Trophoblast cell (in vitro differentiated cells and primary cell): ENCODE data around the gene LGALS3.
A peak's percentile ranks its signal among the peaks of the same experiment; 100 is the strongest.

ENCODE experiments used
- DNase-seq, 2 donors: peaks; one replicate each; pipeline ENCODE4 v3.0.0-alpha.2; 2016
- H2AFZ ChIP-seq: 2 replicates; pipeline ENCODE4 v1.6.1; 2013; ENCODE audit warnings: low read length, moderate library complexity, mild to moderate bottlenecking; ENCODE audit not compliant: insufficient read depth, poor library complexity
- H2AK5ac ChIP-seq: 2 replicates; pipeline ENCODE4 v1.6.1; 2013; ENCODE audit warnings: mild to moderate bottlenecking, low read length
- H2BK120ac ChIP-seq: 2 replicates; pipeline ENCODE4 v1.6.1; 2013; ENCODE audit warnings: low read length, mild to moderate bottlenecking, moderate library complexity; ENCODE audit not compliant: insufficient read depth, poor library complexity
- H2BK12ac ChIP-seq: 2 replicates; pipeline ENCODE4 v1.6.1; 2013; ENCODE audit warnings: mild to moderate bottlenecking, low read length, moderate library complexity
- H2BK5ac ChIP-seq: 2 replicates; pipeline ENCODE4 v1.6.1; 2013; ENCODE audit warnings: low read length, low read depth, moderate library complexity, mild to moderate bottlenecking; ENCODE audit not compliant: poor library complexity
- H3K14ac ChIP-seq: 2 replicates; pipeline ENCODE4 v1.6.1; 2013; ENCODE audit warnings: mild to moderate bottlenecking, low read length
- H3K18ac ChIP-seq: 2 replicates; pipeline ENCODE4 v1.6.1; 2013; ENCODE audit warnings: mild to moderate bottlenecking, low read length
- H3K23ac ChIP-seq: 2 replicates; pipeline ENCODE4 v1.6.1; 2013; ENCODE audit warnings: low read length
- H3K27ac ChIP-seq: 2 replicates; pipeline ENCODE4 v1.5.1; 2013; ENCODE audit warnings: low read depth, mild to moderate bottlenecking, inconsistent platforms, low read length, moderate library complexity
- H3K27me3 ChIP-seq: 2 replicates; pipeline ENCODE4 v1.6.1; 2013; ENCODE audit warnings: inconsistent platforms, mild to moderate bottlenecking, low read length, moderate library complexity; ENCODE audit not compliant: insufficient read depth
- H3K36me3 ChIP-seq, 2 experiments: 1 replicate in 1 of 2; 2 replicates in 1 of 2; pipeline ENCODE4 v1.6.1; 2013; ENCODE audit warnings: low read length in 2 of 2, mild to moderate bottlenecking in 2 of 2, moderate library complexity in 1 of 2; ENCODE audit not compliant: insufficient read depth in 2 of 2, control insufficient read depth in 1 of 2
- H3K4ac ChIP-seq: 2 replicates; pipeline ENCODE4 v1.6.1; 2013; ENCODE audit warnings: low read depth, mild to moderate bottlenecking, low read length, moderate library complexity
- H3K4me1 ChIP-seq, 2 experiments: 1 replicate in 1 of 2; 2 replicates in 1 of 2; pipeline ENCODE4 v1.6.1; 2013; ENCODE audit warnings: low read length in 2 of 2, mild to moderate bottlenecking in 2 of 2, moderate library complexity in 1 of 2; ENCODE audit not compliant: insufficient read depth in 2 of 2, control insufficient read depth in 1 of 2
- H3K4me2 ChIP-seq: 2 replicates; pipeline ENCODE4 v1.6.1; 2013; ENCODE audit warnings: inconsistent platforms, mild to moderate bottlenecking, low read length, moderate library complexity
- H3K4me3 ChIP-seq: 2 replicates; pipeline ENCODE4 v1.5.1; 2013; ENCODE audit warnings: mild to moderate bottlenecking, low read depth, low read length, inconsistent platforms
- H3K79me1 ChIP-seq: one replicate; pipeline ENCODE4 v1.6.1; 2013; ENCODE audit warnings: low read length
- H3K79me2 ChIP-seq: 2 replicates; pipeline ENCODE4 v1.6.1; 2013; ENCODE audit warnings: low read length, mild to moderate bottlenecking; ENCODE audit not compliant: control insufficient read depth, insufficient read depth, poor library complexity
- H3K9ac ChIP-seq: 2 replicates; pipeline ENCODE4 v1.6.1; 2013; ENCODE audit warnings: mild to moderate bottlenecking, low read length
- H3K9me3 ChIP-seq: 2 replicates; pipeline ENCODE4 v1.6.1; 2013; ENCODE audit warnings: low read depth, mild to moderate bottlenecking, control low read depth, inconsistent platforms, low read length; ENCODE audit not compliant: insufficient read depth
- H4K12ac ChIP-seq: 2 replicates; pipeline ENCODE4 v1.6.1; 2013; ENCODE audit warnings: low read depth, mild to moderate bottlenecking, low read length, moderate library complexity
- H4K8ac ChIP-seq: 2 replicates; pipeline ENCODE4 v1.6.1; 2013; ENCODE audit warnings: low read depth, mild to moderate bottlenecking, low read length, moderate library complexity
- H4K91ac ChIP-seq: one replicate; pipeline ENCODE4 v1.6.1; 2013; ENCODE audit warnings: low read depth, mild to moderate bottlenecking, low read length, moderate library complexity
- WGBS: extraction: QIAGEN DNeasy Blood & Tissue Kit; methylation state at CpG from one replicate; pipeline ENCODE4 v1.1.7; 2013; ENCODE audit warnings: missing lambda C conversion rate; ENCODE audit not compliant: insufficient read length, insufficient coverage; ENCODE audit errors: extremely low coverage; 5-methylcytosine and 5-hydroxymethylcytosine counted together

LGALS3 gene

GRCh38 chr14:55118761-55119160 lies 10.3 kb upstream of the LGALS3 start:
- H3K27ac ChIP-seq, result no peak overlapping the region
- no peak overlapping the region for H3K9ac ChIP-seq
- no peak overlapping the region for H3K23ac ChIP-seq
- peaks cover 25 to 34% of the 10 kb centered on the region in 2 experiments for H3K4me1 ChIP-seq
- no peak overlapping the region for H3K4me3 ChIP-seq
- H2BK12ac ChIP-seq, result no peak overlapping the region
- WGBS, result no CpG with 5 or more reads among the region's 3 CpGs
- no peak overlapping the region for H3K18ac ChIP-seq
- no peak overlapping the region for H3K4ac ChIP-seq
- no peak overlapping the region for H3K4me2 ChIP-seq
- H4K8ac ChIP-seq, result no peak overlapping the region
- no peak overlapping the region for H2BK120ac ChIP-seq
- H4K91ac ChIP-seq, result peak overlapping the region; percentile 60
- peaks cover 18% of the 10 kb centered on the region for H3K79me1 ChIP-seq
- H3K14ac ChIP-seq, result no peak overlapping the region
- H3K27me3 ChIP-seq, result no peaks in the 10 kb centered on the region
- no peaks in the 10 kb centered on the region for H3K9me3 ChIP-seq
- peak overlapping the region; percentile 27 for H2AFZ ChIP-seq
- H2BK5ac ChIP-seq, result no peak overlapping the region
- H3K79me2 ChIP-seq, result peaks cover 3% of the 10 kb centered on the region
- no peak for DNase-seq
- H2AK5ac ChIP-seq, result no peak overlapping the region
- H3K36me3 ChIP-seq, result no peaks in the 10 kb centered on the region
- no peak overlapping the region for H4K12ac ChIP-seq

GRCh38 chr14:55120571-55121495 lies 8.2 kb upstream of the LGALS3 start:
- peak overlapping the region; percentile 65 for H3K4ac ChIP-seq
- no peak overlapping the region for H2AK5ac ChIP-seq
- no peak overlapping the region for H3K4me2 ChIP-seq
- peaks cover 22% of the 10 kb centered on the region for H3K79me1 ChIP-seq
- H3K18ac ChIP-seq, result peak overlapping the region; percentile 33
- peak overlapping the region; percentile 59 for H3K14ac ChIP-seq
- H3K9me3 ChIP-seq, result no peaks in the 10 kb centered on the region
- H3K23ac ChIP-seq, result no peak overlapping the region
- peak overlapping the region; percentile 74 for H2BK5ac ChIP-seq
- H4K12ac ChIP-seq, result no peak overlapping the region
- peak overlapping the region; percentile 65 for H4K8ac ChIP-seq
- peak overlapping the region; percentile 92 for H2BK120ac ChIP-seq
- no peak overlapping the region for H3K4me3 ChIP-seq
- peak; percentile 96 to 97 for DNase-seq
- no CpG with 5 or more reads among the region's 13 CpGs for WGBS
- peaks cover 3% of the 10 kb centered on the region for H3K79me2 ChIP-seq
- H3K36me3 ChIP-seq, result no peaks in the 10 kb centered on the region
- H4K91ac ChIP-seq, result peak overlapping the region; percentile 77
- no peaks in the 10 kb centered on the region for H3K27me3 ChIP-seq
- no peak overlapping the region for H3K9ac ChIP-seq
- H2BK12ac ChIP-seq, result peak overlapping the region; percentile 90
- H3K27ac ChIP-seq, result no peak overlapping the region
- no peak overlapping the region for H2AFZ ChIP-seq
- H3K4me1 ChIP-seq, result peaks cover 29 to 46% of the 10 kb centered on the region in 2 experiments

GRCh38 chr14:55121628-55122439 lies 7.2 kb upstream of the LGALS3 start:
- Histone ChIP-seq H3K9me3 (no peaks in the 10 kb centered on the region), H3K23ac (no peak overlapping the region), H3K14ac (no peak overlapping the region), H4K91ac (peak overlapping the region; percentile 65), H3K27ac (peak overlapping the region; percentile 84), H3K79me2 (peaks cover 3% of the 10 kb centered on the region), H2BK12ac (peak overlapping the region; percentile 42), H3K4me3 (no peak overlapping the region), H3K4me1 (peaks cover 29 to 46% of the 10 kb centered on the region in 2 experiments), H2AK5ac (no peak overlapping the region), H3K4me2 (peak overlapping the region; percentile 60), H3K18ac (no peak overlapping the region), H4K8ac (no peak overlapping the region), H2BK5ac (no peak overlapping the region), H3K36me3 (no peaks in the 10 kb centered on the region), H3K9ac (no peak overlapping the region), H2BK120ac (no peak overlapping the region), H4K12ac (no peak overlapping the region), H3K27me3 (no peaks in the 10 kb centered on the region), H3K79me1 (peaks cover 24% of the 10 kb centered on the region), H2AFZ (no peak overlapping the region), H3K4ac (no peak overlapping the region)
- DNase-seq, result peak; percentile 42 to 76
- no CpG with 5 or more reads among the region's 9 CpGs for WGBS

- Histone ChIP-seq H4K91ac (no peak overlapping the region), H3K9me3 (no peaks in the 10 kb centered on the region), H4K8ac (no peak overlapping the region), H2AK5ac (no peak overlapping the region), H3K79me2 (peaks cover 3% of the 10 kb centered on the region), H3K4me2 (peak overlapping the region; percentile 60), H3K4me3 (no peak overlapping the region), H3K27ac (peak overlapping the region; percentile 84), H2AFZ (no peak overlapping the region), H2BK5ac (no peak overlapping the region), H2BK120ac (no peak overlapping the region), H3K4me1 (peaks cover 29 to 46% of the 10 kb centered on the region in 2 experiments), H3K79me1 (peaks cover 24% of the 10 kb centered on the region), H2BK12ac (no peak overlapping the region), H3K18ac (no peak overlapping the region), H3K14ac (no peak overlapping the region), H3K27me3 (no peaks in the 10 kb centered on the region), H3K4ac (no peak overlapping the region), H3K23ac (no peak overlapping the region), H3K36me3 (no peaks in the 10 kb centered on the region), H4K12ac (no peak overlapping the region), H3K9ac (no peak overlapping the region)
- WGBS, result no CpG with 5 or more reads among the region's 8 CpGs
- peak; percentile 62 to 91 for DNase-seq
Measured at GRCh38 chr14:55122440-55122986, 6.5 kb upstream of the LGALS3 start.
